ENCODE results near the gene FAM120A.

The FAM120A gene

GRCh38 chr9:93574091-93574899 is 122.8 kb downstream of the FAM120A start:
- H3K9me3 ChIP-seq (ENCODE audit: insufficient read depth, low read depth, low read length) = peaks cover 7% of the 10 kb centered on the region; the same call in 1 of the 2 replicates
- no peak overlapping the region for H3K9ac ChIP-seq (ENCODE audit: low read depth, low read length)
- peaks cover 23% of the 10 kb centered on the region for H3K27me3 ChIP-seq (ENCODE audit: insufficient read depth, low read length)
- H3K27ac ChIP-seq (ENCODE audit: low read depth, low read length) = no peak overlapping the region
- H3K36me3 ChIP-seq (ENCODE audit: insufficient read depth, low read length) = no peaks in the 10 kb centered on the region
- H3K4me1 ChIP-seq (ENCODE audit: insufficient read depth, low read length) = peaks cover 8% of the 10 kb centered on the region; the same call in 1 of the 2 replicates
- whole genome bisulfite sequencing = 85% methylated on average over 9 of the region's 9 CpGs
- no peak overlapping the region for H3K4me3 ChIP-seq (ENCODE audit: low read length)

GRCh38 chr9:93574900-93575795 is 123.7 kb downstream of the FAM120A start:
- Histone ChIP-seq H3K9ac (ENCODE audit: low read depth, low read length) (peak overlapping the region; percentile 60), H3K27me3 (ENCODE audit: insufficient read depth, low read length) (peaks cover 23% of the 10 kb centered on the region), H3K27ac (ENCODE audit: low read depth, low read length) (no peak overlapping the region), H3K4me1 (ENCODE audit: insufficient read depth, low read length) (peaks cover 8% of the 10 kb centered on the region; the same call in 1 of the 2 replicates), H3K9me3 (ENCODE audit: insufficient read depth, low read depth, low read length) (peaks cover 7% of the 10 kb centered on the region; the same call in 1 of the 2 replicates), H3K36me3 (ENCODE audit: insufficient read depth, low read length) (no peaks in the 10 kb centered on the region), H3K4me3 (ENCODE audit: low read length) (peak overlapping the region; percentile 81)
- whole genome bisulfite sequencing = 13% methylated on average over 29 of the region's 30 CpGs

GRCh38 chr9:93575796-93576257 is 124.3 kb downstream of the FAM120A start:
- WGBS = under 1% methylated on average over 25 of the region's 26 CpGs
- Histone ChIP-seq H3K27ac (ENCODE audit: low read depth, low read length) (no peak overlapping the region), H3K9me3 (ENCODE audit: insufficient read depth, low read depth, low read length) (peaks cover 4% of the 10 kb centered on the region; the same call in 1 of the 2 replicates), H3K9ac (ENCODE audit: low read depth, low read length) (peak overlapping the region; percentile 60), H3K36me3 (ENCODE audit: insufficient read depth, low read length) (no peaks in the 10 kb centered on the region), H3K4me1 (ENCODE audit: insufficient read depth, low read length) (peaks cover 8% of the 10 kb centered on the region; the same call in 1 of the 2 replicates), H3K27me3 (ENCODE audit: insufficient read depth, low read length) (peaks cover 23% of the 10 kb centered on the region), H3K4me3 (ENCODE audit: low read length) (peak overlapping the region; percentile 81)

- WGBS = under 1% methylated on average over 137 of the region's 140 CpGs
- Histone ChIP-seq H3K27ac (ENCODE audit: low read depth, low read length) (no peak within 1 kb of the TSS), H3K9ac (ENCODE audit: low read depth, low read length) (peak within 1 kb of the TSS; percentile 75), H3K9me3 (ENCODE audit: insufficient read depth, low read depth, low read length) (no peaks in the 10 kb centered on the region), H3K4me3 (ENCODE audit: low read length) (peak within 1 kb of the TSS; percentile 81), H3K36me3 (ENCODE audit: insufficient read depth, low read length) (no peaks in the 10 kb centered on the region), H3K4me1 (ENCODE audit: insufficient read depth, low read length) (peaks cover 8% of the 10 kb centered on the region; the same call in 1 of the 2 replicates), H3K27me3 (ENCODE audit: insufficient read depth, low read length) (peaks cover 23% of the 10 kb centered on the region)
Measured at GRCh38 chr9:93576258-93577077, 125.0 kb downstream of the FAM120A start, which contains the start of gene PHF2. TSS of gene PHF2 (plus strand) at chr9:93576584. CDS start at chr9:93576774, 190 bp downstream.

- H3K9me3 ChIP-seq (ENCODE audit: insufficient read depth, low read depth, low read length) = no peaks in the 10 kb centered on the region
- WGBS = 2% methylated on average over 70 of the region's 74 CpGs
- H3K4me3 ChIP-seq (ENCODE audit: low read length) = peak overlapping the region; percentile 81
- no peak overlapping the region for H3K27ac ChIP-seq (ENCODE audit: low read depth, low read length)
- no peaks in the 10 kb centered on the region for H3K36me3 ChIP-seq (ENCODE audit: insufficient read depth, low read length)
- H3K9ac ChIP-seq (ENCODE audit: low read depth, low read length) = peak overlapping the region; percentile 75
- peaks cover 8% of the 10 kb centered on the region; the same call in 1 of the 2 replicates for H3K4me1 ChIP-seq (ENCODE audit: insufficient read depth, low read length)
- peaks cover 23% of the 10 kb centered on the region for H3K27me3 ChIP-seq (ENCODE audit: insufficient read depth, low read length)
Measured at GRCh38 chr9:93577078-93577974, 125.8 kb downstream of the FAM120A start.

GRCh38 chr9:93577975-93578682 is 126.6 kb downstream of the FAM120A start:
- peaks cover 23% of the 10 kb centered on the region for H3K27me3 ChIP-seq (ENCODE audit: insufficient read depth, low read length)
- 88% methylated on average over 13 of the region's 13 CpGs for WGBS
- no peak overlapping the region for H3K27ac ChIP-seq (ENCODE audit: low read depth, low read length)
- H3K4me3 ChIP-seq (ENCODE audit: low read length) = peak overlapping the region; percentile 81
- H3K36me3 ChIP-seq (ENCODE audit: insufficient read depth, low read length) = no peaks in the 10 kb centered on the region
- no peaks in the 10 kb centered on the region for H3K9me3 ChIP-seq (ENCODE audit: insufficient read depth, low read depth, low read length)
- 0 out of 2 replicates have a peak overlapping the region, but pooled peaks have one; percentile 75 for H3K9ac ChIP-seq (ENCODE audit: low read depth, low read length)
- peaks cover 8% of the 10 kb centered on the region; the same call in 1 of the 2 replicates for H3K4me1 ChIP-seq (ENCODE audit: insufficient read depth, low read length)

GRCh38 chr9:93578844-93579243 is 127.4 kb downstream of the FAM120A start:
- no peaks in the 10 kb centered on the region for H3K36me3 ChIP-seq (ENCODE audit: insufficient read depth, low read length)
- H3K27me3 ChIP-seq (ENCODE audit: insufficient read depth, low read length) = peaks cover 23% of the 10 kb centered on the region
- no peak overlapping the region for H3K27ac ChIP-seq (ENCODE audit: low read depth, low read length)
- peaks cover 8% of the 10 kb centered on the region; the same call in 1 of the 2 replicates for H3K4me1 ChIP-seq (ENCODE audit: insufficient read depth, low read length)
- no peak overlapping the region for H3K4me3 ChIP-seq (ENCODE audit: low read length)
- no peak overlapping the region for H3K9ac ChIP-seq (ENCODE audit: low read depth, low read length)
- WGBS = 88% methylated on average over 5 of the region's 5 CpGs
- H3K9me3 ChIP-seq (ENCODE audit: insufficient read depth, low read depth, low read length) = no peaks in the 10 kb centered on the region

- Histone ChIP-seq H3K27me3 (ENCODE audit: insufficient read depth, low read length) (peaks cover 22% of the 10 kb centered on the region), H3K36me3 (ENCODE audit: insufficient read depth, low read length) (no peaks in the 10 kb centered on the region), H3K4me3 (ENCODE audit: low read length) (no peak overlapping the region), H3K9me3 (ENCODE audit: insufficient read depth, low read depth, low read length) (no peaks in the 10 kb centered on the region), H3K4me1 (ENCODE audit: insufficient read depth, low read length) (peaks cover 6% of the 10 kb centered on the region; the same call in 1 of the 2 replicates), H3K9ac (ENCODE audit: low read depth, low read length) (no peak overlapping the region), H3K27ac (ENCODE audit: low read depth, low read length) (no peak overlapping the region)
- WGBS = 90% methylated on average over 20 of the region's 20 CpGs
Measured at GRCh38 chr9:93579711-93580516, 128.4 kb downstream of the FAM120A start.

Data from HUES64 (cell line).